ENCODE data around the gene FAM107A.

Gene FAM107A, protein sequence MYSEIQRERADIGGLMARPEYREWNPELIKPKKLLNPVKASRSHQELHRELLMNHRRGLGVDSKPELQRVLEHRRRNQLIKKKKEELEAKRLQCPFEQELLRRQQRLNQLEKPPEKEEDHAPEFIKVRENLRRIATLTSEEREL

DNA sequence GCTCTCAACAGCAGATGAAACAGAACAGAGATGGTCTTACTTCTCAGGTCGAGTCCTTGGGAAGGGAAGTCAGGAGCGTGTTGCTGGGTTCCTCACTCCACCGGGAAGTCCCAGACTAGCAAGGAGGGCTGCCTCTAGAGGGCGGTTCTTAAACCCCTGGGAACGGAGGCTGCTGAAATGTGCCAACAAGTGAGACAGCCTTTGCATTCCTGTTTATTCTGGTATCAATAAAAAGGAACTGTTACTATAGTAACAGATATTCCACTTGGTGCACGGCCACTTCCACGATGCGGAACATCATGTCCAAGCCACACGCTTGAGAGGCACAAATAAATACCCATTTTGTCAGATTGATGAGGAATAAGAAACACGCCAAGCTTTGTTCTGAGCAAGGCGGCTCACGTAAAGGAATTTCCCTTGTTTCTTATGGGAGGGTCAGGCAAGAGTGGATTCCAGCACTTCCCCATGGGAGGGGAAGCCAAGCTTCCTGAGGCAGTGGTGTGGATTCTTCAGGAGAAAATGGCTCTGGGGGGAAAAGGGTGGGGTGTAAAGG, at the start of gene FAM107A:
TSS of gene FAM107A (minus strand) at position 123 of the 553 bp plus-strand sequence. CDS start 7,531 bp downstream, outside the sequence.
- DNase-seq = no peak

DNA sequence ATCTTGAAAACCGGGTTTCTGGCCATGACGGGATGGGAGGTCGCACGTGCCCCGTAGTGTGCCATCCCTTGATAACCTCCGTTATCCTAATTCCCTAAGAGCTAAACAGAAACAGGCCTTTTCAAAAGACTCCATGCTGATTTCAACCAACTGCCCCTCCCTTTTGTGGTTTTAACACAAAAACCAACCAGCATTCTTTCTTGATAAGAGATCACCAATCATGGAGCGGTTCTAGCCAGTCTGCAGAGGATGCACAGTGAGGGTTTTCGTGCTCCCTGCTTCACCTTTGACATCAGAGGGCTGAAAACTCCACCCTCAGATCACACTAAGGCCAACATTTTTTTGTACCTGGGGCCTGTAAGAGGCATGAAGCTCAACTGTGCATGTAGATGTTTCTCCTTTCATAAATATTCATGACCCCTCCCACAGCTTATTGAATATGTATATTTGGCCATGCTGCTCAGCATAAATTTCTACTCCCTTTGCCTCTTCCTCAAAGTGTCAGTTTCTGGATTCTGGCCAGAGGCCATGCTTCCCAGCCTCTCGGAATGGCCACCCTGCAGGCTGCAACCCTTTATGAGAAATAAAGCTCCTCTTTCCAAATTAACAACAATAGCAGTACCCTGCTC, 48.1 kb upstream of the FAM107A start:
- no peak for DNase-seq

DNA sequence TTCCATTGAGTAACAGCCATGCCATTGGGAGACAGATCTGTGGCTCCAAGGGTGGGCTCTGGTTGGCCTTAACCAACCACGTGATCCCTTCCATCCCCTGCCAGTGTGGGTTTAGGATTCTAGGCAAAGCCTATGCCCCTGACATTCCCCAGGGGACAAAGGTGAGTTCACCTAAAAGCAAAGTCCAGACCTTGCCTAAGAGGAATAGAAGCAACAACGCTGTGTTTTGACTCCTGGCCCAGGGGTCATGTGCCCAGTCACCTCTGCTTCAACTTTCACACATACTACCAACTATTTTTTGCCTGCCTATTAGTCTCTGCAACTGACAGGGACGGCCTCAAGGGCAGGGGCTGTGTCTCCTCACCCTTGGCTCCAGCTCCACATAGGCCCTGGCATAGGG, 47.4 kb upstream of the FAM107A start:
- DNase-seq = no peak

- no peak for DNase-seq
Measured at GRCh38 chr3:58623961-58624360, 46.8 kb upstream of the FAM107A start.

- DNase-seq = no peak
Measured at GRCh38 chr3:58623478-58623877, 46.3 kb upstream of the FAM107A start.

DNA sequence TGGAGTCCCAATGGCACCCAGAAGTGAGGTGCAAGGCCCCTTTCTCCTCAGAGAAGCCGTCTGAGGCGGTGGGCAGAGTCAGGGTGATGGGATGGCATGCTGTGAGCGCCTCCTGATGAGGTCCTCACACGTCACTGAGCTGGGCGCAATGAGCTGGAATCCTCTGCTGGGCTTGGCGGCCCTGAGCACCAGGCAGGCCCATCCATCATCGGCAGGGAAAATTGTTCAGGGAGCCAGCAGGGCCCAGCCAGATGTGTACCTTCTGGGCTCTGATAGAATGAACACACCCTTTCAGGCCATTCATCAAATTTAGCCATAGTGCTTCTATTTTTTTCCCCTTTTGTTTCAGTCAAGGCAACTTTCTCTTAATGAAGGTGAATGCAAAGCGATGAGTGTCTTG, 45.7 kb upstream of the FAM107A start:
- no peak for DNase-seq

DNA sequence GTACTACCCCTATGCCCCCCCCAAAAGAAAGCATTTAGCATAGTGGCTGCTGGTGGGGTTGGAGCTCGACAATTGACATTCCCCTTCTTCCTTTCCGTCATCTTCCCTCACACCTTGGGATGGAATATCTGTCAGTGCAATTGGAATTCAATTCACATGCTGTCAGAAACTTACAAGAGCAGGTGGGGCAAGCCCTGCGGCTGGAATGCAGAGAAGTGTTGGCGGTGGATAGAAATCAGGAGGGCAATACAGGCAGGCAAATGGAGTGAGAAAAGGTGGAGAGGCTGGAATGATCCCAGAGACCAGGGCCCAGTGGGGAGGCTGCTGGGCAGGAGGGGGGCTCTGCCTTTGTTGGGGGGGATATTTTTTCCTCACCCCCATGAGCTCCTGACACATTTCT, 45.2 kb upstream of the FAM107A start:
- DNase-seq = no peak

DNA sequence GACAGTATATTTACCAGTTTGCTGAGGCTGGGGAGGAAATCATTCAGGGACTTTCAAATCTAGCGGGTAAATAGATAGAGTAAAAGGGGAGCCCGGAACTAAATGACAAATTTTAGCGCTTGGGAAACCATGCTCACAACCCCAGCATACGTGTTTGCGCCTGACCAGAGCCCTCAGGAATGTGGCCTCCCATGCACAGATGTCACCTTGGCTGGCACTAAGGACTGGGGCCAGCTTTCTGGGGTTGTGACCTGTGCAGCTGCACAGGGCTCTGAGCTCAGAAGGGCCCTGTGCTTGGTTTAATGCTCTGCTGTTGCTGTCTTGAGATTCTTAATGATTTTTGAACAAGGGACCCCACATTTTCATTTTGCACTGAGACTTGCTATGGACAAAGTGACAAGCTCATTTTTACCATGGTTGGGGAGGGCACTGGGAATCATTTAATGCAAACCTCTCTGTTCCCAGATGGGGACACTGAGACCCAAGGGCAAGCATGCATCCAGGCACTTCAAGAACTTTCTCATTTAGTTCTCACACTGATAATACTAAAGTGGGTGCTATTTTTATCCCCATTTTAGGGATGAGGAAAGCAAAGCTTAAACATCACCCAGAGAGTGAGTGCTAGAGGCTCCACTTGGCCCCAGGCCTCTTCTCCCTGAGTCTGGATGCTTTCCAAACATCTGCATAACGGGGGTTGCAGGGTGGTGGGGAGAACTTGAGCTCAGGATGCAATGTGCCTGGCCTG, 44.1 kb upstream of the FAM107A start:
- DNase-seq = no peak

GRCh38 chr3:58620421-58620820, 43.2 kb upstream of the FAM107A start:
- no peak for DNase-seq

- no peak for DNase-seq
Measured at GRCh38 chr3:58617338-58617761, 40.2 kb upstream of the FAM107A start.

- DNase-seq = no peak
Measured at GRCh38 chr3:58613236-58614132, 36.3 kb upstream of the FAM107A start.

DNA sequence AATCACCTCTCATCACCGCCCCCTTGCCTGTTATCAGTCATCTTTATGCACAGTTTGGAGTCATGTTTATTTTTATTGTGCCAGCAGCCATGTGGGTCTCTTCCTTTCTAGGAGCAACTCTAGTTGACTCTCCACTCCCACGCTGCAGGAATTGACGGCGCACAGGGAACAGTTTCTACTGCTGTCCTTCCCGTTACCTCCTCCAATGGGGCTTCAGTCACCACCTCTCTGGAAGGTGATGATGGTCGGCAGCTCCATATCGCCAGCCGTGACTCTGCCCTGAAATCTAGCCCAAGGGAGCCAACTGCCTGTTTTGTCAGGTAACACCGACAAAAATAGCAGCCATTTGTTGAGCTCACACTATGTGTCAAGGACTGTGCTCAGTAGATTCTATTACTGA, 35.6 kb upstream of the FAM107A start:
- DNase-seq = no peak

DNA sequence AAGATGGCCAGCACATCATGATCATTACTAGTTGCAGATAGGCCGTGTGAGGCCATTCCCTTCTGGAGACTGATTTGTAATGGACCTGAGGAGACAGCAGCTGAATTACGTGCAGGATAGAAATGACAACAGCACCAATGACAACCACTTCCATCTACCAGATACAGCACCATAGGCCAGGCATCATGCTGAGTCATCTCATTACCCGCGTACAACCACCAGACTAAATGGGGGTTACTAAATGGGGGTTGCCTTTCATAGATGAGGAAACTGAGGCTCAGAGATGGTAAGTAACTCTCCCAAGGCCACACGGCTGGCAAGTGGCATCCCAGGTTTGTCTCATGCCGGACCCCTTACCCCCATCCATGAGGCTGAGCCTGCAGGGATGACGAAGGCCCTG, 32.8 kb upstream of the FAM107A start:
- DNase-seq = no peak

- DNase-seq = no peak
Measured at GRCh38 chr3:58608648-58609047, 31.5 kb upstream of the FAM107A start.

GRCh38 chr3:58607816-58608215, 30.6 kb upstream of the FAM107A start:
- no peak for DNase-seq

DNA sequence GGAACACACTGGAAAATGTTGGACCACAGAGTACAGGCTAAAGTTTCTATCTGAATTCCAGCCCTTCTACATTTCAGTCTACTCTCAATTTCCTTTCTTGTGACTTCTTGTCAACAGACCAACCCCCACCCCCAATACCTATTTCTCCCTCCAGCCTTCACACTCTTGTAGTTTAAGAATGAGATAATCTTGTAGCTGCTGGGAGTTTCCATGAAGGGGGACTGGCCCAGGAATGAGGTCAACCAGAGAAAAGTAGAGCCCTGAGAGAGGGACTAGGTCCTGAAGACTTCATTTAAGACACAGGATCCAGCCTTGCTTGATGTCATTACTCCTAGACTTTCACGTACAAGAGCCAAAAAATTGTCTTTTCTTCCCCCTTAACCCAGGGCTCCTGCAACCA, 29.5 kb upstream of the FAM107A start:
- DNase-seq = no peak

DNA sequence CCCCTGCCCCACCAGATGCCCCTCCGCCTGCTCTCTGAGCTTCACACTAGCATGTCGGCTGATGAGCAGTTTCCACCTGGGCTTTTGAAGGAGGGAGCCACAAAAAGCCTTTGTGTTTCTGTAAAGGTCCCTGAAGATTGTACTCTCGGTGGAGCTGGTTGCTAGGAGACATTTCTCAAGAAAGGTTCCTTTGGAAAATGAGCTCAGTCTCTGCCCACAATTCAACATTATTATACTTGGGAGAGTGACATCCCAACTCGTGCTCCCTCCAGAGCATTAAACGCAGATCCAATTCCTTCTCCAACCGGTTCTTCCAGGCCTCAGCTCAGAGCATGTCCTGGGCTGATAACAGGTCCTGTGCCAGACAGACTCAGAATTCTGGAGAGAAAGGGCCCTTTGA, 26.8 kb upstream of the FAM107A start:
- DNase-seq = no peak

GRCh38 chr3:58603606-58604005, 26.4 kb upstream of the FAM107A start:
- no peak for DNase-seq

DNA sequence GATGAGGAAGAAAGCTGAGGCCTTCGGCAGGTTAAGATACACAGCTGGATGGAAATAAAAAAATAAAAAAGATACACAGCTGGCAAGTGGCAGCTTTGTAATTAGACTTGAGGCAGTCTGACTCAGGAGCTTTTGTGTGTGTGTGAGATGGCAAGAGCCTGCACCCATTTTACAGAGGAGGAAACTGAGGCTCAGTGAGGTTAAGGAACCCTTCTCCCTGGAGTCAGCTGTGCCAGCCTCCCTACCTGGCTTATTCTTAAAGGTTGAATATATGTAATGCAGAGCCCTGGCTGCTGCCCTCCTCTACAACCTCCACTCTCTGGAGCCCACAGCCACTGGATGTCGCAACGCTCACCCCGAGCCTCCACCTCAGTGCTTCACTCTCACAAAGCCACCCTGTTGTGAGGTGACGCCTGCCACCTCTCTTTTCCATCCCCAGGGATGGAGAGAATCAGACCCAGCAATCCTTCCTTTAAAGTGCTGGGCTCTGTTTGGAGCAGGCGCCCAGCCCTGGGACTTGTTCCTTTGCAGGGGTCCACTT, 20.6 kb upstream of the FAM107A start:
- no peak for DNase-seq

DNA sequence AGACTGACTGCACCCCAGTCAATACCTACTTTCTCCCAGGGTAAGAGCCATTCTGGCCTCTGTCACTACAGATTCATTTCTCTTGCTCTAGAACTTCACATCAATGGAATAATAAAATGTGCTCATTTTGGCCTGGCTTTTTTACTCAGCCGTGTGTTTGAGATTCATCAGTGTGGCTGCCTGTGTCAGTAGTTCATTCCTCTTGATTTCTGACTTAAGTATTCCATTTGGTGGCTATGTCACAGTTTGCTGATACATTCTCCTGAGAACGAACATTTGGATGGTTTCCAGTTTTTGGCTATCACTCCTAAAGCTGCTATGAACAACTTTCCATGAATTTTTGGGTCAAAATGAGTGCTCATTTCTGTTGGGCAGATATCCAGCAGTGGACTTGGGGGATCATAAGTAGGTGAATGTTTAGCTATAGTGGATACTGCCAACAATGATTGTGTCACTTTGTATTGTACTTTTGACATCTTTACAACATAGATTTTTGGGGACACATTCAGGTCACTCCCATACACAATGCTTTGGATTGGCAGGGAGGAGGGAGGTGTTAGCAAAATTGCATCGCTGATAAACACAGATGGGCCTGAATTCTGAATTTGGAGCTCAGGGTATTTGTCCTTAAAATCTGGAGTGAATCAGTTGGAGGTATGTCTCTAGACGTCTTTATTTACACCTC, 19.8 kb upstream of the FAM107A start:
- DNase-seq = no peak

GRCh38 chr3:58594117-58594516, 16.9 kb upstream of the FAM107A start:
- DNase-seq = no peak

All from activated naive CD4-positive, alpha-beta T cell (primary cell).